Measurements from ENCODE around the gene OR2W3. TPM values are rescaled to one million over a fixed set of nuclear protein-coding genes. Genes with fewer than 3 reads are reported as not detected.

The OR2W3 gene
- total RNA-seq: not detected
- not detected for polyA plus RNA-seq
- total RNA-seq: 0 to 0.22 (median 0) reads per million in 6 experiments

DNA sequence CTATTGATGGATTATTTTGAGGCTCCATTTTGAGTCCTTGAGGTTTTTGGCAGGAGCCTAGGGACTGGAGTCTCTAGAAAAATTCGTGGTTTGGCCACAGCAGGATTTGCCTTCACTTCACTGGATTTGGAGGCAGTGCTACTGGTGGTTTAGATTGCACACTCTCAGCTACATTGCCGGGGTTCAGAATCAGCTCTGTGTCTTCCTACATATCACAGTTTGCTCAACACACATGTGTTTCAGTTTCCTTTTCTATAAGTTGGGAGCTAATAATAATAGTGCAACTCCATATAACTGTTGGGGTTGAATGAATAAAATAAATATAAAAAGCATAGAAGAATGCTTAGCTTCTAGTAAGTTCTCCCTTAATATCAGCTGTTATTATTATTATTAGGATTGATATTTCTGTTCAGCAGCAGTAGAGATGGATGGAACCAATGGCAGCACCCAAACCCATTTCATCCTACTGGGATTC, at the start of gene OR2W3:
Gene OR2W3, plus strand, starts transcription at position 425 of the 475 bp plus-strand sequence. Its CDS starts 0 bp downstream, at position 425.
- peaks cover 0 to 31% (median 0%) of the 10 kb centered on the region in 9 donors for H3K9me3 Mint-ChIP-seq
- H3K36me3 Mint-ChIP-seq: no peaks in the 10 kb centered on the region
- H3K4me3 Mint-ChIP-seq: no peak within 1 kb of the TSS
- H3K27me3 Mint-ChIP-seq: peaks cover 0 to 23% (median 4%) of the 10 kb centered on the region in 5 donors
- H3K27ac Mint-ChIP-seq: no peak within 1 kb of the TSS
- H3K4me1 Mint-ChIP-seq: peaks cover 0 to 1% (median 0%) of the 10 kb centered on the region in 4 donors
- DNase-seq (no peak), ATAC-seq (no peak)
- POLR2A ChIA-PET: no interaction called here

DNA sequence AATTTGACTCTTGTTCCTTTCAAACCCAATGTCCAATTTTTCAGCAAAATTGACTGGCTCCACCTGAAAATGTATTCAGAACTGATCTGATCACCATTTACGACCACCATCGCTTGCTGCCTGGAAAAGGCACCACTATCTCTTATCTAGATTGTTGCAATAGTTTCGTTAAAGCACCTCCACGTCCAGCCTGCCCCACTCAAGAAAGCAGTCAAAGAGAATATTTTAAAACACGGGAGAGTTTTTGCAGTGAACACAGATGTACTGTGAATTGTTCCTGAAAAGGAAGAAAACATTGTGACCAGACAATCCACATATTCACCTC, 49.7 kb upstream of the OR2W3 start:
- no peaks in the 10 kb centered on the region for H3K9me3 Mint-ChIP-seq
- no peak overlapping the region for H3K27ac Mint-ChIP-seq
- H3K36me3 Mint-ChIP-seq: no peaks in the 10 kb centered on the region
- H3K4me3 Mint-ChIP-seq: no peak overlapping the region
- peaks cover 0 to 6% (median 0%) of the 10 kb centered on the region in 5 donors for H3K27me3 Mint-ChIP-seq
- ATAC-seq (no peak), DNase-seq (no peak)
- POLR2A ChIA-PET: no interaction called here
- peaks cover 0 to 5% (median 2%) of the 10 kb centered on the region in 4 donors for H3K4me1 Mint-ChIP-seq

DNA sequence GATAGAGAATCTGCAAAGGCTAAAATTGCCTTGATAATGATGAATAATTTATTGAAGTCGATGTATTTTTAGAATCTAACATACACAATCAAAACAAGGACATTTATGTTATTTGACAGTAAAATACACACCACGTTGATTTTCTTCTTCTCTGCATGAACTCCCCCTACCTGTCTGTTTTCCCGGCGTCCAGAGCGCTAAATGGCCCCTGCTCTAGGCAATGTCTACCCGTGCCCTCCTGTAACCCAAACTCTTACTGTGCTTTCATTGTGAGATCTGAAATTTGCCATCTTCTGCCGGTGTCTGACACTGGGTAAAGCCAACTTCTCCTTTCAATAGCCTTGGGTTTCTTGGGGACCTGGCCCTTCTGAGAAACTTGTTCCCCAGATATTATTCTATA, 47.0 kb upstream of the OR2W3 start:
- DNase-seq (no peak), ATAC-seq (no peak)
- peaks cover 0 to 20% (median 7%) of the 10 kb centered on the region in 5 donors for H3K27me3 Mint-ChIP-seq
- peaks cover 0 to 2% (median 0%) of the 10 kb centered on the region in 3 donors for H3K36me3 Mint-ChIP-seq
- no peaks in the 10 kb centered on the region for H3K4me1 Mint-ChIP-seq
- no peak overlapping the region for H3K27ac Mint-ChIP-seq
- peaks cover 0 to 12% (median 0%) of the 10 kb centered on the region in 9 donors for H3K9me3 Mint-ChIP-seq
- POLR2A ChIA-PET: no interaction called here
- no peak overlapping the region for H3K4me3 Mint-ChIP-seq

DNA sequence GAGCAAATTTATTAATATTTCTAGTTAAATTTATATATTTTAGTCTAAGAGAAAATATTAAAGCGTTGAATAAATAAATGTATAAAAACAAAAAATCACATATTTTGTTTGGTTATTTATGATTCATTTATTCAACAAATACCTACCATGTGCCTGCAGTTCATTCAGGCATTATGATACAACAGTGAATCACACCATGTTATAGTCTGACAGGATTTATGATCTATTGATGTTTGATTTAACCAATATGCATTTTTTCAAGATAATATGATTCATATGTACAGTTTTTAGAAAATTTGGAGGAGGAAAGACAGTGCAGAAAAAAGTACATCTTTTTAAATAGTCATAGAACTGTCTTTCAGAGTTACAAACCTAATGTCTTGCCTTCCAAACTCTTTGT, 45.8 kb upstream of the OR2W3 start:
- DNase-seq (no peak), ATAC-seq (no peak)
- POLR2A ChIA-PET: no interaction called here
- Mint-ChIP-seq H3K27me3 (peaks cover 0 to 30% (median 12%) of the 10 kb centered on the region in 5 donors), H3K36me3 (peaks cover 0 to 2% (median 0%) of the 10 kb centered on the region in 3 donors), H3K4me3 (no peak overlapping the region), H3K9me3 (peaks cover 0 to 12% (median 0%) of the 10 kb centered on the region in 9 donors), H3K4me1 (no peaks in the 10 kb centered on the region), H3K27ac (no peak overlapping the region)

DNA sequence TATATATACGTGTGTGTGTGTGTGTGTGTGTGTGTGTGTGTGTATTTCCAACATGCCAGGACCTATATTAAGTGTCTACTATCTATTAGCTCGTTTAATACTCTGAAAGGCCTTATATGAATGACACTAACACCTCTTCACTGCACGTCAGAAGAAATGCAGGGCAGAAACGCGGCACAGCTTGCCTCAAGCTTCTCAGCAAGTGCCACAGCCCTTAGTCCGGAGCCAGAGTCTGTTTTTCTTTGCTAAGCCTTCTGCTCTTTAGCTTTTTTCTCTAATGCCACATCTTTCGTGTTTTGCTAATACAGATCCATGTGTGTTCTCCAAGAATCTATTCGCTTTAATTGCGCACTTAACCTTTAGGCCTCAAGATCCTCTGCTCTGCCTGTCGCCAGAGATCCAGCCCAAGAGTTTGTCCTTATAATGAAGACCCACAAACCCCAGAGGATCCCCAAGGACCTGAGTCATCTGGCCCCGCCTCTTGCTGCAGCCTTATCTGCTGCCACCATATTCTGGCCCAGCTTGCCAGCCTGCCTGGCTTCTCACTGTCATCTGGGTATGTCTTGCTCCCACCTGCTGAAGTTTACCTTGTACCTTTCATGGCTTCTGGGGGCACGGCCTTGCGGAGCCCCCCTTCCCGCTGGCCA, 40.4 kb upstream of the OR2W3 start:
- POLR2A ChIA-PET: no interaction called here
- H3K27me3 Mint-ChIP-seq: peaks cover 27 to 69% (median 43%) of the 10 kb centered on the region in 5 donors
- peak overlapping the region in 1 of 10 donors; percentile 10 for H3K27ac Mint-ChIP-seq
- ATAC-seq: no peak
- no peak for DNase-seq
- peaks cover 7 to 9% (median 8%) of the 10 kb centered on the region in 4 donors for H3K4me1 Mint-ChIP-seq
- H3K36me3 Mint-ChIP-seq: peaks cover 0 to 10% (median 2%) of the 10 kb centered on the region in 3 donors
- peaks cover 0 to 12% (median 0%) of the 10 kb centered on the region in 9 donors for H3K9me3 Mint-ChIP-seq
- H3K4me3 Mint-ChIP-seq: no peak overlapping the region

DNA sequence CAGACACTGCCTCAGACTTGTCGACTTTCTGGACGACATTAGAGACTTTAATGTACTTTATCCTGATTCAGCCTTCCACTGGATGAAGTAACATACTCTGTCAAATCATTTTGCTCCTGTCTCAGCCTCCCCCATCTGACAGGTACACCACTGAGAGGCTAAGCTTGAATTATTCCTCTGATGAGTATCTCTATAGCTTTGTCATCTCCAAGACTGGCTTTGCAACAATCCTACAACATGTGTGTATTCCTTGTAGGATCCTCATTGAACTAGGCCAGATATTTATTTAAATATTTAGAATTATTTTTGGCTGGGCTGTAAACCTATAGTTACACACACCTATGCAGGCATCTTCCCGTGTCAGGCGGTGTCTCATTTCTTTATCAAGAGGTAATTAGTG, 39.5 kb upstream of the OR2W3 start:
- no peak overlapping the region for H3K27ac Mint-ChIP-seq
- POLR2A ChIA-PET: no interaction called here
- DNase-seq (no peak), ATAC-seq (no peak)
- H3K4me1 Mint-ChIP-seq: peaks cover 7 to 9% (median 8%) of the 10 kb centered on the region in 4 donors
- H3K27me3 Mint-ChIP-seq: peaks cover 33 to 76% (median 49%) of the 10 kb centered on the region in 5 donors
- H3K36me3 Mint-ChIP-seq: peaks cover 0 to 10% (median 2%) of the 10 kb centered on the region in 3 donors
- peak overlapping the region in 5 of 10 donors; percentile 66 to 85 (median 78) for H3K4me3 Mint-ChIP-seq
- H3K9me3 Mint-ChIP-seq: peaks cover 0 to 11% (median 0%) of the 10 kb centered on the region in 9 donors

DNA sequence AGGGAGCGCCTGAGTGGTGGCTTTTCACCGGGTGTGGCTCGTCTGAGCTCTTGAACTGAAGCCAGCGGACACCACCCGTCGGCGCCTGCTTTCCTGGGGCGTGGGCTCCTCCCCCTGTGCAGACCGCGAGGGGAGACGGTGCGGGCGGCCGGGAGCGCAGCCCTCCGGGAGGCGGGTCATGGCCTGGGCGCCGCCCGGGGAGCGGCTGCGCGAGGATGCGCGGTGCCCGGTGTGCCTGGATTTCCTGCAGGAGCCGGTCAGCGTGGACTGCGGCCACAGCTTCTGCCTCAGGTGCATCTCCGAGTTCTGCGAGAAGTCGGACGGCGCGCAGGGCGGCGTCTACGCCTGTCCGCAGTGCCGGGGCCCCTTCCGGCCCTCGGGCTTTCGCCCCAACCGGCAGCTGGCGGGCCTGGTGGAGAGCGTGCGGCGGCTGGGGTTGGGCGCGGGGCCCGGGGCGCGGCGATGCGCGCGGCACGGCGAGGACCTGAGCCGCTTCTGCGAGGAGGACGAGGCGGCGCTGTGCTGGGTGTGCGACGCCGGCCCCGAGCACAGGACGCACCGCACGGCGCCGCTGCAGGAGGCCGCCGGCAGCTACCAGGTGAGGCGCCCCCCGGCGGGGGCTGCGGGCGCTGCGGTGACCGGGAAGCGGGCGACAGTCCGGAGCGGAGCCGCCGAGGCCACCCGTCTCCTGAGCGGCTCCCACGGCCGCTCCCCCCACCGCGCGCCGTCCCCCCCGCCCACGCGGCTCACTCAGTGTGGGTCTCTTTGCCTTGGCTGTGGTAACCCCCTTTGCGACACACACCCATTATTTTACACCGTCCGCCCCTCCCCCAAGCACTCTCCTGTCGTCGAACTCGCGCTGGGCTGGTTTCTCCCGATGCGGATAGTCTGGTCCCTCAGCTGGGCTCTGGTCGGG, 38.1 kb upstream of the OR2W3 start, which contains the start of gene TRIM58:
Gene TRIM58, plus strand, starts transcription at position 119 of the 916 bp plus-strand sequence. Its CDS starts 60 bp downstream, at position 179.
- Mint-ChIP-seq H3K9me3 (peaks cover 0 to 10% (median 0%) of the 10 kb centered on the region in 9 donors), H3K36me3 (peaks cover 0 to 10% (median 0%) of the 10 kb centered on the region in 3 donors), H3K4me3 (peak within 1 kb of the TSS; percentile 62 to 87 (median 79)), H3K27me3 (peaks cover 34 to 69% (median 46%) of the 10 kb centered on the region in 5 donors), H3K4me1 (peaks cover 7 to 9% (median 8%) of the 10 kb centered on the region in 4 donors), H3K27ac (peak within 1 kb of the TSS in 2 of 10 donors; percentile 14 to 53)
- ATAC-seq (peak; percentile 42 to 71), DNase-seq (peak in 2 of 10 donors; percentile 10 to 16)
- POLR2A ChIA-PET: no interaction called here

DNA sequence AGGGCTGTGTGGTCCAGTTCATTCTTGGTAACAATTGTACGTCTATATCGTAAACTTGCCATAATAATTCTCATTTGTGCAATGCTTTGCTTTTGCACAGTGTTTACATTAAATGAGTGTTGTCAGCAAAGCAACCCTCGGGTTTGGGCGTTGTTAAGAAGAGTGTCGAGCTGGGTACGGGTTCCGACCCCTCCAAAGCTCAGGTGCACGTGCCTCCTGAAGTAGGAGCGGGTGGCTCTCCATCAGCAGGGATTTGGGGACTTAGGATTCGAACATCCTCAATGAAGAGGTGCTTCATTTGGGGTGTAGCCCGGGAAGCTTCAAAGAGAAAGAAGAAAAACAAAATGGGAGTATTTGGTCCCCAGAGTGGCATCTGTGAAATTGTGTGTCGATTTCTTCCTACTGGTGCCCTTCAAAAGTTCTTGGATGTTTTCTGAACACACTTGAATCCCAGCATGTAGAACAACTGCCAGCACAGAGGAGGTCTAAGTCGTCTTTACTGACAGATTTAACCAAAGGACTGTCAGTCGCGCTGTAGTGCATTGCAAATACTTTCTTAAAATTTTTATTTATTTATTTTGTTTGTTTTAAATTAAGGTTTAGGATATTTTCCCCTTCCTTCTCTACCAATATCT, 37.3 kb upstream of the OR2W3 start:
- Mint-ChIP-seq H3K27me3 (peaks cover 35 to 66% (median 50%) of the 10 kb centered on the region in 5 donors), H3K4me3 (peak overlapping the region; percentile 62 to 87 (median 79)), H3K36me3 (peaks cover 0 to 10% (median 0%) of the 10 kb centered on the region in 3 donors), H3K9me3 (peaks cover 0 to 8% (median 0%) of the 10 kb centered on the region in 9 donors), H3K27ac (peak overlapping the region in 2 of 10 donors; percentile 14 to 53), H3K4me1 (peaks cover 7 to 9% (median 8%) of the 10 kb centered on the region in 4 donors)
- POLR2A ChIA-PET: no interaction called here
- ATAC-seq (no peak), DNase-seq (no peak)

DNA sequence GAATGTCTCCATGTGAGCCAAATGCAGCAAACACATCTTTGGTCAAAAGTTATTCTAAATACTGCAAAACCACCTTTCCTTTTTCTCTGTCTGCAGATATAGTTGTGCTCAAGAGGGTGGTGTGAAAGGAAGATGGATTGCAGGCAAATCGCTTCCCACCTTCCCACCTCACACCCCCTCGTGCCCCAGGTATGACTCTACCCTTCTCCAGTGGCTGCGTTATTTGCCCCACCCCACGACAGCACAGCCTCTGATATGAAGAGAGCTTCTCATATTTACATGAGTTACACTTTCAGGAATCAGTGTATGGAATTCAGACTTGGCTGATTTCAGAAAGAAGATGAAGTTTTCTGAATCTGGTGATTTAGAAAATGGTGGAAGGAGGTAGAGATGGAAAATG, 32.6 kb upstream of the OR2W3 start:
- Mint-ChIP-seq H3K9me3 (no peaks in the 10 kb centered on the region), H3K4me3 (no peak overlapping the region), H3K27ac (no peak overlapping the region), H3K36me3 (peaks cover 0 to 6% (median 0%) of the 10 kb centered on the region in 3 donors), H3K4me1 (peaks cover 5 to 6% (median 5%) of the 10 kb centered on the region in 4 donors), H3K27me3 (peaks cover 23 to 35% (median 26%) of the 10 kb centered on the region in 5 donors)
- ATAC-seq (no peak), DNase-seq (no peak)
- POLR2A ChIA-PET: no interaction called here

DNA sequence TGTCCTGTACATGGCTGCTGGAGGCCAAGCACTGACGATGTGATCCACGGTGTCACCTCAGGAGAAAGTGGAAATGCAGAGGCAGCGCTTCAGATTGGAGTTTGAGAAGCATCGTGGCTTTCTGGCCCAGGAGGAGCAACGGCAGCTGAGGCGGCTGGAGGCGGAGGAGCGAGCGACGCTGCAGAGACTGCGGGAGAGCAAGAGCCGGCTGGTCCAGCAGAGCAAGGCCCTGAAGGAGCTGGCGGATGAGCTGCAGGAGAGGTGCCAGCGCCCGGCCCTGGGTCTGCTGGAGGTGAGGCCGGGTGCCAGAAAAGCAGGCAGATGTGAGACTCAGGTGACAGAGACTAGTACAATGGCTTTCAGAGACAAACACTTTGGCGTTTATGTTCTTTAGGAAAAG, 30.7 kb upstream of the OR2W3 start:
- Mint-ChIP-seq H3K27ac (no peak overlapping the region), H3K9me3 (peaks cover 0 to 4% (median 0%) of the 10 kb centered on the region in 9 donors), H3K27me3 (peaks cover 11 to 31% (median 17%) of the 10 kb centered on the region in 5 donors), H3K4me1 (no peaks in the 10 kb centered on the region), H3K36me3 (no peaks in the 10 kb centered on the region), H3K4me3 (no peak overlapping the region)
- POLR2A ChIA-PET: no interaction called here
- ATAC-seq (no peak), DNase-seq (no peak)

DNA sequence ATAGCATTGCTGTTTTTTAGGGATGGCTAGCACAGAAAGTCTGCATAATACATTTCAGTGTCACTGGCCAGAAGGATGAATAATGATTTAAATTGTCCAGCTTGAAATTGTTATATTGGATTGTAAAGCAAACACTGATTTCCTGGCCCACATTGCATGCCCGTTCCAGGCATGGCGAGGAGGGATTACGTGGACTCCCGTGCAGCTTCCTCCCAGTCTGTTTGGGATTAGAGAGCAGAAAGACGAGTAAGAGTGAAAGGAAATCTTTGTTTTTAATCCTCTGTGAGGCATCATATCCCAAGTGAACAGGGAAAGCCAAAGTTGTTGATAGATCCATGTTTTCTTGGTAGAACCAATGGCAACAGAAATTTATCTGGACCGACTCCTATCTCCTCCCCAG, 30.0 kb upstream of the OR2W3 start:
- peaks cover 7 to 26% (median 17%) of the 10 kb centered on the region in 5 donors for H3K27me3 Mint-ChIP-seq
- ATAC-seq (no peak), DNase-seq (no peak)
- H3K36me3 Mint-ChIP-seq: no peaks in the 10 kb centered on the region
- peaks cover 0 to 10% (median 0%) of the 10 kb centered on the region in 9 donors for H3K9me3 Mint-ChIP-seq
- H3K27ac Mint-ChIP-seq: no peak overlapping the region
- no peak overlapping the region for H3K4me3 Mint-ChIP-seq
- H3K4me1 Mint-ChIP-seq: no peaks in the 10 kb centered on the region
- POLR2A ChIA-PET: no interaction called here

DNA sequence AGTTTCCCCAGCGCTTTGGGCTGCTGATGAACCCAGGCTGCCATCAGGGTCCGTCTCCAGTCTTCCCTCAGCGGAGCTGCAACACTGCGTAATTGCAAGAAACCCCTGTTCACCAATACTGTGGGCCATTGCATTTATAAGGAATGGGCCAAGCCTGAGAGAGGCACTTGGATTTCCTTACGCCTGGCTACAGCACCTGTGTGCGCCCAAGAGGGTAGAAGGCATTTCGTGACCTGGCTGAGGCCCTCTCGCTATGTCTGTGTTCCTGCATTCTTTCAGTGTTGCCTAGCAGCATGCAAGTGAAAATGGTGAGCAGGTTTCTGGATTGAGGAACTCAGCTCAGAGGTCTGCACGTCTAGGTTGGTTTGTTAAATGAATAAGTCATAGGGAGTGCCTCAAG, 12.0 kb upstream of the OR2W3 start:
- POLR2A ChIA-PET: no interaction called here
- Mint-ChIP-seq H3K4me1 (no peaks in the 10 kb centered on the region), H3K36me3 (no peaks in the 10 kb centered on the region), H3K4me3 (peak overlapping the region in 1 of 10 donors; percentile 29), H3K27me3 (peaks cover 0 to 9% (median 0%) of the 10 kb centered on the region in 5 donors), H3K9me3 (peaks cover 0 to 1% (median 0%) of the 10 kb centered on the region in 9 donors), H3K27ac (no peak overlapping the region)
- no peak for DNase-seq
- ATAC-seq: no peak
